ENCODE data around the gene ADAMTSL2. TPM values are rescaled to one million over a fixed set of nuclear protein-coding genes. Genes with fewer than 3 reads are reported as not detected.

The ADAMTSL2 gene
- polyA plus RNA-seq, 1 of the 3 experiments (the other 2 are of a cell fraction), result 0.21 TPM

- Histone ChIP-seq H3K9ac (peak overlapping the region; percentile 51; the same call in 1 of the 2 replicates), H3K9me2 (no peaks in the 10 kb centered on the region), H3K9me3 (no peaks in the 10 kb centered on the region), H3K4me2 (peak overlapping the region; percentile 81), H3K4me1 (ENCODE audit: control insufficient read depth in 1 of 2, insufficient read depth in 2 of 2, low read depth in 1 of 2, low read length in 1 of 2) (peaks cover 16 to 62% of the 10 kb centered on the region in 2 experiments), H3K79me2 (ENCODE audit: insufficient read depth) (no peaks in the 10 kb centered on the region), H3K36me3 (replicated peaks in 1 of 2; ENCODE audit: control insufficient read depth in 1 of 2, insufficient read depth in 2 of 2, low read length in 1 of 2) (no peaks in the 10 kb centered on the region), H3K27me3 (ENCODE audit: insufficient read depth) (no peaks in the 10 kb centered on the region), H3K4me3 (ENCODE audit: low read depth in 2 of 2, low read length in 1 of 2) (0 out of 4 replicates have a peak overlapping the region, but pooled peaks of 1 of the 2 experiments have one; percentile 17), H4K20me1 (ENCODE audit: insufficient read depth) (no peaks in the 10 kb centered on the region), H3K27ac (ENCODE audit: low read depth in 2 of 2, low read length in 1 of 2) (peak overlapping the region; percentile 76 to 96), H3F3A (replicated peaks; ENCODE audit: insufficient read depth) (peaks cover 9% of the 10 kb centered on the region), H2AFZ (ENCODE audit: low read depth) (peak overlapping the region; percentile 88)
- DNase-seq, result peak; percentile 91
- WGBS (ENCODE audit: low lambda C conversion rate), result 15% methylated on average over 23 of the region's 31 CpGs
- POLR2A ChIA-PET, result interaction anchor here (0.7 to 2.0 kb wide), 3 partner anchors 15 to 78 kb away, joined by 3 to 12 read pairs (median 8); partner anchors contain the start of genes ADAMTSL2 and DBH
- CTCF ChIA-PET, result interaction anchor here (1.1 to 1.4 kb wide), 4 partner anchors 12 to 77 kb away, joined by 3 to 5 read pairs (median 3); partner anchors contain the start of gene ADAMTSL2
- TF ChIP-seq MEF2A (IDR thresholded peaks at IDR 0.05; ENCODE audit: borderline replicate concordance, low read depth) (peak; percentile 52; the same call in 1 of the 2 replicates), FOXJ3 (CRISPR knock-in tag; IDR thresholded peaks at IDR 0.05) (peak; percentile 36; the same call in 1 of the 2 replicates), FOXM1 (IDR thresholded peaks at IDR 0.05; ENCODE audit: low read depth) (no peak), RCOR1 (IDR thresholded peaks at IDR 0.05; ENCODE audit: low read length) (no peak), SMC3 (IDR thresholded peaks at IDR 0.05; ENCODE audit: low read depth, low read length) (no peak), RXRA (IDR thresholded peaks at IDR 0.05; ENCODE audit: borderline replicate concordance, low read depth) (peak; percentile 24; the same call in 1 of the 2 replicates), POLR2AphosphoS5 (IDR thresholded peaks at IDR 0.05; ENCODE audit: low read depth, low read length) (peak; percentile 51; the same call in 1 of the 2 replicates), CHD2 (IDR thresholded peaks at IDR 0.05; ENCODE audit: low read length, partially characterized antibody) (no peak), GABPA (IDR thresholded peaks at IDR 0.05; ENCODE audit: low read depth) (no peak), FOSL2 (IDR thresholded peaks at IDR 0.05; ENCODE audit: borderline replicate concordance, low read depth) (peak; percentile 99), TCF12 (IDR thresholded peaks at IDR 0.05) (peak; percentile 95), TEAD4 (IDR thresholded peaks at IDR 0.05; ENCODE audit: borderline replicate concordance, insufficient read depth) (no peak), JUND (IDR thresholded peaks at IDR 0.05) (peak; percentile 91), RAD21 (IDR thresholded peaks at IDR 0.05; ENCODE audit: low read length) (peak; percentile 10; the same call in 1 of the 2 replicates), PBX3 (IDR thresholded peaks at IDR 0.05) (peak; percentile 41), GATA2 (CRISPR knock-in tag; IDR thresholded peaks at IDR 0.05) (peak; percentile 98), EP300 (IDR thresholded peaks at IDR 0.05; ENCODE audit: borderline replicate concordance in 1 of 2, low read depth in 1 of 2, low read length in 1 of 2) (peak in 1 of 2 experiments; percentile 17; a peak in 2 of 4 replicates), RFX5 (IDR thresholded peaks at IDR 0.05; ENCODE audit: low read length) (no peak), MXI1 (IDR thresholded peaks at IDR 0.05; ENCODE audit: low read depth, low read length) (peak; percentile 24), YY1 (IDR thresholded peaks at IDR 0.05; ENCODE audit: low read depth) (peak; percentile 83), TAF1 (IDR thresholded peaks at IDR 0.05; ENCODE audit: borderline replicate concordance, low read depth, low read length) (0 out of 2 replicates have a peak, but pooled peaks have one; percentile 49)
- TF ChIP-seq, protein P1, sequence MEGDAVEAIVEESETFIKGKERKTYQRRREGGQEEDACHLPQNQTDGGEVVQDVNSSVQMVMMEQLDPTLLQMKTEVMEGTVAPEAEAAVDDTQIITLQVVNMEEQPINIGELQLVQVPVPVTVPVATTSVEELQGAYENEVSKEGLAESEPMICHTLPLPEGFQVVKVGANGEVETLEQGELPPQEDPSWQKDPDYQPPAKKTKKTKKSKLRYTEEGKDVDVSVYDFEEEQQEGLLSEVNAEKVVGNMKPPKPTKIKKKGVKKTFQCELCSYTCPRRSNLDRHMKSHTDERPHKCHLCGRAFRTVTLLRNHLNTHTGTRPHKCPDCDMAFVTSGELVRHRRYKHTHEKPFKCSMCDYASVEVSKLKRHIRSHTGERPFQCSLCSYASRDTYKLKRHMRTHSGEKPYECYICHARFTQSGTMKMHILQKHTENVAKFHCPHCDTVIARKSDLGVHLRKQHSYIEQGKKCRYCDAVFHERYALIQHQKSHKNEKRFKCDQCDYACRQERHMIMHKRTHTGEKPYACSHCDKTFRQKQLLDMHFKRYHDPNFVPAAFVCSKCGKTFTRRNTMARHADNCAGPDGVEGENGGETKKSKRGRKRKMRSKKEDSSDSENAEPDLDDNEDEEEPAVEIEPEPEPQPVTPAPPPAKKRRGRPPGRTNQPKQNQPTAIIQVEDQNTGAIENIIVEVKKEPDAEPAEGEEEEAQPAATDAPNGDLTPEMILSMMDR (IDR thresholded peaks at IDR 0.05), result no peak
- TF ChIP-seq, protein P2, sequence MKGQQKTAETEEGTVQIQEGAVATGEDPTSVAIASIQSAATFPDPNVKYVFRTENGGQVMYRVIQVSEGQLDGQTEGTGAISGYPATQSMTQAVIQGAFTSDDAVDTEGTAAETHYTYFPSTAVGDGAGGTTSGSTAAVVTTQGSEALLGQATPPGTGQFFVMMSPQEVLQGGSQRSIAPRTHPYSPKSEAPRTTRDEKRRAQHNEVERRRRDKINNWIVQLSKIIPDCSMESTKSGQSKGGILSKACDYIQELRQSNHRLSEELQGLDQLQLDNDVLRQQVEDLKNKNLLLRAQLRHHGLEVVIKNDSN (IDR thresholded peaks at IDR 0.05; ENCODE audit: borderline replicate concordance, low read depth), result no peak; the same call in 1 of the 2 replicates
- TF ChIP-seq, protein P3, sequence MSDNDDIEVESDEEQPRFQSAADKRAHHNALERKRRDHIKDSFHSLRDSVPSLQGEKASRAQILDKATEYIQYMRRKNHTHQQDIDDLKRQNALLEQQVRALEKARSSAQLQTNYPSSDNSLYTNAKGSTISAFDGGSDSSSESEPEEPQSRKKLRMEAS (IDR thresholded peaks at IDR 0.05; ENCODE audit: low read depth), result peak; percentile 85
- TF ChIP-seq, protein P4, sequence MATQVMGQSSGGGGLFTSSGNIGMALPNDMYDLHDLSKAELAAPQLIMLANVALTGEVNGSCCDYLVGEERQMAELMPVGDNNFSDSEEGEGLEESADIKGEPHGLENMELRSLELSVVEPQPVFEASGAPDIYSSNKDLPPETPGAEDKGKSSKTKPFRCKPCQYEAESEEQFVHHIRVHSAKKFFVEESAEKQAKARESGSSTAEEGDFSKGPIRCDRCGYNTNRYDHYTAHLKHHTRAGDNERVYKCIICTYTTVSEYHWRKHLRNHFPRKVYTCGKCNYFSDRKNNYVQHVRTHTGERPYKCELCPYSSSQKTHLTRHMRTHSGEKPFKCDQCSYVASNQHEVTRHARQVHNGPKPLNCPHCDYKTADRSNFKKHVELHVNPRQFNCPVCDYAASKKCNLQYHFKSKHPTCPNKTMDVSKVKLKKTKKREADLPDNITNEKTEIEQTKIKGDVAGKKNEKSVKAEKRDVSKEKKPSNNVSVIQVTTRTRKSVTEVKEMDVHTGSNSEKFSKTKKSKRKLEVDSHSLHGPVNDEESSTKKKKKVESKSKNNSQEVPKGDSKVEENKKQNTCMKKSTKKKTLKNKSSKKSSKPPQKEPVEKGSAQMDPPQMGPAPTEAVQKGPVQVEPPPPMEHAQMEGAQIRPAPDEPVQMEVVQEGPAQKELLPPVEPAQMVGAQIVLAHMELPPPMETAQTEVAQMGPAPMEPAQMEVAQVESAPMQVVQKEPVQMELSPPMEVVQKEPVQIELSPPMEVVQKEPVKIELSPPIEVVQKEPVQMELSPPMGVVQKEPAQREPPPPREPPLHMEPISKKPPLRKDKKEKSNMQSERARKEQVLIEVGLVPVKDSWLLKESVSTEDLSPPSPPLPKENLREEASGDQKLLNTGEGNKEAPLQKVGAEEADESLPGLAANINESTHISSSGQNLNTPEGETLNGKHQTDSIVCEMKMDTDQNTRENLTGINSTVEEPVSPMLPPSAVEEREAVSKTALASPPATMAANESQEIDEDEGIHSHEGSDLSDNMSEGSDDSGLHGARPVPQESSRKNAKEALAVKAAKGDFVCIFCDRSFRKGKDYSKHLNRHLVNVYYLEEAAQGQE (IDR thresholded peaks at IDR 0.05; ENCODE audit: low read depth, low read length), result peak; percentile 50; the same call in 1 of the 2 replicates
Observed at GRCh38 chr9:133558191-133559126, 24.0 kb downstream of the ADAMTSL2 start.

All from SK-N-SH (cell line).